HG02938 (cell line): Measurements from ENCODE around the gene POF1B.
A peak's percentile ranks its signal among the peaks of the same experiment; 100 is the strongest.
"Not testable (repeated sequence)": the region's sequence is repeated elsewhere in the genome, so short reads cannot be mapped to it uniquely, and the experiment has no call there.

Experiments
- ATAC-seq: cut with Tn5 transposase; IDR thresholded peaks from one replicate; pipeline ENCODE4 v1.9.1; 2021; ENCODE audit warnings: mild to moderate bottlenecking, moderate library complexity; ENCODE audit not compliant: unreplicated experiment

POF1B gene, protein sequence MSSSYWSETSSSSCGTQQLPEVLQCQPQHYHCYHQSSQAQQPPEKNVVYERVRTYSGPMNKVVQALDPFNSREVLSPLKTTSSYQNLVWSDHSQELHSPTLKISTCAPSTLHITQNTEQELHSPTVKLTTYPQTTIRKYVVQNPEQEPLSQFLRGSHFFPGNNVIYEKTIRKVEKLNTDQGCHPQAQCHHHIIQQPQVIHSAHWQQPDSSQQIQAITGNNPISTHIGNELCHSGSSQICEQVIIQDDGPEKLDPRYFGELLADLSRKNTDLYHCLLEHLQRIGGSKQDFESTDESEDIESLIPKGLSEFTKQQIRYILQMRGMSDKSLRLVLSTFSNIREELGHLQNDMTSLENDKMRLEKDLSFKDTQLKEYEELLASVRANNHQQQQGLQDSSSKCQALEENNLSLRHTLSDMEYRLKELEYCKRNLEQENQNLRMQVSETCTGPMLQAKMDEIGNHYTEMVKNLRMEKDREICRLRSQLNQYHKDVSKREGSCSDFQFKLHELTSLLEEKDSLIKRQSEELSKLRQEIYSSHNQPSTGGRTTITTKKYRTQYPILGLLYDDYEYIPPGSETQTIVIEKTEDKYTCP

DNA sequence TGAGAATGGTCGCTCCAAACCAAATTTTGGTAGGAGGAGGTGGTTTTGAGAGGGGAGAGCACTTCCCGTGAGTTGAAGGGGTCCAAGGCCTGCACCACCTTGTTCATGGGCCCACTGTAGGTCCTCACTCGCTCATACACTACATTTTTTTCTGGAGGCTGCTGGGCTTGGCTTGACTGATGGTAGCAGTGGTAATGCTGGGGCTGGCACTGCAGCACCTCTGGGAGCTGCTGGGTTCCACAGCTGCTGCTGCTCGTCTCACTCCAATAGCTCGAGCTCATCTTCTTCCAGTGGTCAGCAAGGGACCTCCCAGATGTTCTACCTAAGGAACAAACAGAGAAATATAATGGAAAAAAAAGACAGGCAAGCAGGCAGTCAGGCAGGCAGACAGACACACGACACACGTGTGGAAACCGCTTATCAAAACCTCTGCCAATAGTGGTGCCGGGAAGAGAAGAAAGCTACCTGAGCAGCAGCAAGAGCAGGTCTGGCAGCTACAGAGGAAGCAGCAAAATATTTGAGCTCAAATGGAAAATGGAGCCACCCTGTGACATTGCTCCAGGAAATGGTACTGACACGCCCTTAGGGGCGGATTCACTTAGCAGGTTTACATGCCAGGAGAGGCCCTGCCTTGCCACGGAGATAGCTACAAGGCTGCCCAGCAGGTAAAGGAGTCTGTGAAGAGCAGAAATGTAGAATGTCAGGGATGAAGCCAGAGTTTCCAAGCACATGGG, at the start of gene POF1B:
POF1B (minus strand) TSS at position 492 of the 734 bp plus-strand sequence; CDS start at position 281, 211 bp downstream.
- ATAC-seq = no peak

DNA sequence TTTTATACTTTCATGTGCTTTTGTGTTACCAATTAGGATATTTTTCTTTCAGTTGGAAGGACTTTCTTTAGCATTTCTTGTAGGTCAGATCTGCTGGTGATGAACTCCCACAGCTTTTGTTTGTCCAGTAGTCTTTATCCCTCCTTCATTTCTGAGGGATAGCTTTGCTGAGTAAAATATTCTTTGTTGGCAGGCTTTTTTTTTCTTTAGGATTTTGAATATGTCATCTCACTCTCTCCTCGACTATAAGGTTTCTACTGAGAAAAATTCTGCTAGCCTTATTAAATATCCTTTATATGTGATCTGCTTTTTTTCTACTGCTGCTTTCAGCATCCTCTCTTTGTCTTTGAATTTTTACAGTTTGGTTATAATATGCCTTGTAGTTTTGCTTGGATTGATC, 49.6 kb upstream of the POF1B start:
- ATAC-seq = no peak

DNA sequence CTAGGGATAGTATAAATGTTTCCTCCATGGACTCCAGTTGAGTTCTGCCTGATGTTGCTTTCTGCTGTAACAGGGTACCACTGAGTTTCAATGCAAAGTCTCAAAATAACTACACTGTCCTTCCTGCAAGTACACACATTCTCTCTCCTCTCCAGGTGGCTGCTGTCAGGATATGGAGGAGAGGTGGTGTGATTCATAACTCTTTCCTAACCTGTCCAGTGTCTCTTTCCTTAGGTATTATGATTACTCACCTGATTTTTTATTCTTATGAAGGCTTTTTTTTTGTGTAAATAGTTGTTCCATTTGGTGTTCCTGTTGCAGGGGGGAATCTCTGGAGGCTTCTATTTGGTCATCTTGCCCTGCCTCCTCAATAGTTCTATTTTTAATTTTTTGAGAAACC, 39.8 kb upstream of the POF1B start:
- ATAC-seq = no peak

DNA sequence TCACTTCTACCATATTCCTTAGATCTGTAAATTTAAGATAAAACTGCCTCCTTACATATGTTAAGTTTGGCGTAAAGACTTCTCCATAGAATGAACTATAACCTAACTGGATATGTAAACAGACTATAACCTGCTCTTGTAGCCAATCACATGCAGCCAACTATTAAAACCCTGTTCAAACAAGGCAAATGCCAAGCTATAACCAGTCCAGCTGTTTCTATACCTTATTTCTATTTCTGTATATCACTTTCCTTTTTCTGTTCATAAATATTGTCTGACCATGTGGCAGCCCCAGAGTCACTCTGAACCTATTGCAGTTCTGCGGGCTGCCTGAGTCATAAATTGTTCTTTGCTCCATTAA, 12.4 kb upstream of the POF1B start:
- ATAC-seq = no peak

DNA sequence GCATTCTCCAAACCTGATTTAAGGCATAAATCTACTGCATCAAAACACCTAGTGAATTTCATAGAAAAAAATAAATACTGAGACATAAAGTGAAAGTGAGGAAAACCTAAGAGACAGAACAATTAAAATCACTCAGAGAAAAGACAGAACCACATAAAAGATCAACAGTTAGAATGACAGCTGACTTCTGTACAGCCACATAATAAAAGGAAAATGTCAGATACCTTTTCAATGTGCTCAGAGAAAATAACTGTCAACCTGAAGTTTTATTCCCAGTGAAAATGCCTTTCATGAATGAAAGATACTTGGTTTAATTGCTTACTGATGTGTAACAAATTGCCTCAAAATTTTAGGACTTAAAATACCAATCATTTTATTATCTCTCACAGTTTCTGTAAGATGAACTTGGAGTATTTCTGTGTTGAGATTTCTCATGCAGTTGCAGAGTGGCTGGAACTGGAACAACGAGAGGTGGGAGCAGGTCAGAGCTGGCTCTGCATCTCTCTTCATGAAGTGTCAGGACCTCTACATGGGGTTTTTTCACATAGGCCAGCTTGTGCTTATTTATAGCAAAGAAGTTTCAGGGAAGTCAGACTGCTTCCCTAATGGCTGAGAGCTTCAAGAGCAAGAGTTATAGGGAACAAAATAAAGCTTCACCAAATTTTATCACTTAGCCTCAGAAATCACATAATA, 11.9 kb upstream of the POF1B start:
- no peak for ATAC-seq

DNA sequence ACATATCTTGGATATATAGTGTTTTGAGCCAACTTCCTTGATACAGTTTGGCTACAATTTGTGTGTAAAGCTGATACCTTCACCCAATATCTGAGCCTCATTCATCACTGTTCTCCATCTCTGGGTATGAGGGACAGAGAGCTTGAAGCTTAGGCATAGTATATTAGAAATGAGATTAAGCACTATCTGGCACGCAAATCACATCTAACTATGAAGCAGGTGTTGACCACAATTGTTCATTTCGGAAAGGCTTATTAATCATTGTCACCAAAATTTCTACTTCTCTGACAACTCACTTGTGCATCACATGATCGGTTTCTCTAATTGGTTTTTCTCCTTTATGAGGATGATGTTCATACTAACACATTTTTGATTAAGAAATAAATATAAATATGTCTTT, 2.1 kb upstream of the POF1B start:
- ATAC-seq = no peak

DNA sequence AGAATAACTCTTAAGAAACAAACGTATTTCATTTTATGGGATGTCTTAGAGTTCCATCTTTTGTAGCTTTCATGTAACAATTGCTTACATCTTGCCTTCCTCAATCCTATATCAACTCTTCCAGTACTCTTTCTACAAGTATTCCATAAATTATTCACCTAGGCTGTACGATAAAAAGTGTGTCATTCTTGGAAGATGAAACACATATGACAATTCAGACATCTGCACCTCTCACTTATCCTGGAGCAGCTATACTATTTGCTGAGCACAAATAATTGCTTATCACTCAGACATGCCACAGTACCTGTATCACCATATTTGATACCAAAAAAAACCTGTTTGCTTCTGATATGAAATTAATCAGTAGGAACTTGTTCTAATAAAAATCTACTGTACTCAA, 1.0 kb downstream of the POF1B start:
- ATAC-seq = no peak

DNA sequence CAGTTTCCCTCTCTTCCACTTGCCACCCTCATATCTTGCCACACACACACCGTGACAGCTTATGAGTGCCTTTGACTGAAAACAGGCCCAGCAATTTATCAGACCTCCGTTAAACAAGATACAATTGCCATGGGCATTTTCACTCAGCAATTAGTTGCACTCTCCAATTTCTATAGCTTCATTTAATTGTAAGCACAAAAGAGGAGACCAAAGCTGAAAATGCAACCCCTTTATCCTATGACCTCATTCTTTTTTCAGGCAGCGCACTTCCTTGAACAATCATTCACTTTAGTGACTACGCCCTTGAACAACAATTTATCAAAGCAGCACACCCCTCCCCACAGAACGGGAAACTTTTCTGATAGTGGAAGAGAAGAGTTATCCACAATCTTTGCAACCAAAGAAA, 4.1 kb downstream of the POF1B start:
- ATAC-seq = no peak

DNA sequence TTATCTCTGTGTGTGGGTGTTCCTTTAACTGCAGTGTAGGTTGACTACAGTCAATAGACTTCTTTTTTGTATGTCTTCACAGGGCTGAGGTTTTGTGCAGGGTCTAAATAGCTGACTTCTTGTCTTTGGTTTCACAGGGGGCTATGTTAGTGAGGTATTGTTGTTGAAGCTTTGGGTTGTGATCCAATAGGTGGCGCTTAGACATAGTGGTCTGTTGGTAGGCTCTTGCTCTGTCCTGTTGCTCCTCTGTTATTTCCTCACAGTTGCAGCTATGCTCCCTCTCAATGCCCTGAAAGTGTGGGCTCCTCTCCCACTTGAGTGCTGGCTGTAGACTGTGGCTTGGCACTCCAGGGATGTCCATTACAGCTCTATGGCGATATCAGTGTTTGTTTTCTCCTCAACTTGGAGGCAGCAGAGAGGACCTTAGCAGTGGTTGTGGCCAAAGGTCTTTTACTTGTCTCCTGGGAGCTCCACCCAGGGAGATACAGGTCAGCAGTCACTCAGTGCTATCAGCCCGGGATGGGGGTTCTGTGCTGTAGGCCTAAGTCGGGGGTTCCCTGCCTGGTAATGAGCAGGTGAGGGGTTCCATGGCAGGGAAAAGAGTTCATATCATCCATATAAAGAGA, 14.0 kb downstream of the POF1B start:
- no peak for ATAC-seq

DNA sequence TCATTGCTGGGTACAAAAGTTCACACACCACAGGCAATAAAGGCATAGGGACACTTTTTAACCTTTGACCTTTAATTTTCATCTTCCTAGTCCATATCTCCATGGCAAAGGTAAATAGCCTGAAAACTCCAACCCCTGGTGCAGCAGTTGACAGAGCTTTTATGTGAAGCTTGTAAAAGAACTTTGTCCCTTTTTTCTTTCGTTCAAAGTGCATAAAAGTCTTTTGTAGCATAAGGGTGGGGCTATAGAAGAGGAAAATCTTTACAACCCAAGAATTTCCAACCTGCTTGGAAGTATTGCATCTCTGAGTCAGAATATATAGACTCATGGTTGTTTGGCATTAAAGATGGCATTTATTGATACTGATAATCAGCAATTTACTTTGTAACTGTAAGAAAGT, 20.4 kb downstream of the POF1B start:
- no peak for ATAC-seq

DNA sequence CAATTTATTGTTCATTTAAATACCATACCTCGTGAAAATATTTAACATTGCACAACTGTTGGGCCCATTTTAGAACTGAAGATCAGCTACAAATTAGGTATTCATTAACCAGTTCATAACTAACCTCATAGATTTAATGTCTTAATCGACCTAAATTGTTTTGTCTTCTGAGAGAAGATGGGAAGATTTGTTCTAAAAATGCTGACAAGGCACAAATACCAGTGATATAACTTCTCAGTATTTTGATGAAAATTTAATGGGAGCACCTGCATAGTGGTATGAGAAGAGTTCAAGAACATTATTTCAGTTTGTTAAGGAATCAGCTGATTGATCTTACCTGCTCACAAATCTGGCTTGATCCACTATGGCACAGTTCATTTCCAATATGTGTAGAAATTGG, 33.9 kb downstream of the POF1B start:
- ATAC-seq = no peak

DNA sequence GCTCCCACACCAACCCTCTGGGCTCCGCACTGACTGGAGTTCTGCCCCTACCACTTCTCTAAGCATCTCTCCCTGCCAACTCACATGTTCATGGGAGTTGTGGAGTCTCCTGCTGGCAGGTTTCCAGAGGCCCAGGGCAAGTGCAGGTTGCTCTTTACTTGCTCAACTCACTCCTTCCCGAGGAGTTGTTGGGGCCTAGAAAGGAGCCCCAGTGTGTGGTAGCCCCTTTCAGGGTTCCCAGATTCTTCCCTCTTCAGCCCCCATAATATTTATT, 52.5 kb downstream of the POF1B start:
- ATAC-seq = no peak

DNA sequence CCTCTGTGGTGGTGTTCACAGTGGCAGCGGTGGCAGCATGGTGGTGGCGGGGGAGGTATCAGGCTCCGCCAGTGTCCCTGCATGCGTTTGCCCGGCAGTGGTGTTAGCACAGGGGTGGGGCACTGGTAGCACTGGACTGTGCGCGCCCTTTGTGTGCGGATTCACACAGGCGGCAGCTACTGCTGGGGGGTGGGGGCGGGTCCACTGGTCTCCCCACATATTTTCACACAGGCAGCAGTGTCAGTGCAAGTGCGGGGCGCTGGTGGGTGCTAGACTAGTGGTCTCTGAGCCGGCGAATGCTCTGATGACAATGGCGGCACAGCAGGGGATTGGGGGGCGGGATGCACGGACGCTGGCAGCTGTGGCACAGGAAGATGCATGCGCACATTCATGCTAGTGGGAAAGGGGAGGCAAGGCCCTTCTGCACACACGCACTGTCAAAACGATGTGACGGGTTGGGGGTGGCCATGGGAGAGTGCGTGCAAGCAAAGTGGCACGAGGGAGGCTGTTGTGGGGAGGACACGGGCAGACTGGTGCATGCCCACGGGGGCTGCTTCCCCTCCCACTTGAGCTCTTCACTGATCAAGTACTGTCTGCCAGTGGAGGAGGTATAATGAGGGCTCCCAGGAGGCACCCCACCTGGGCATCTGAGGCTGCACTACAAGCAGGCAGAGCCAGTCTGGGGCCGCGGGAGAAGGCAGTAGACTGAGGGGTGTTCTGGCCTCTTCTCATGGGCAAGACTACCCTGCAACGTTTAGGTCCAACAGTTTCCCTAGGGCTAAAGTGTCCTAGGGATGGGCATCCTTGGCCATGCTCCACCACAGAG, 53.0 kb downstream of the POF1B start:
- ATAC-seq = no peak

DNA sequence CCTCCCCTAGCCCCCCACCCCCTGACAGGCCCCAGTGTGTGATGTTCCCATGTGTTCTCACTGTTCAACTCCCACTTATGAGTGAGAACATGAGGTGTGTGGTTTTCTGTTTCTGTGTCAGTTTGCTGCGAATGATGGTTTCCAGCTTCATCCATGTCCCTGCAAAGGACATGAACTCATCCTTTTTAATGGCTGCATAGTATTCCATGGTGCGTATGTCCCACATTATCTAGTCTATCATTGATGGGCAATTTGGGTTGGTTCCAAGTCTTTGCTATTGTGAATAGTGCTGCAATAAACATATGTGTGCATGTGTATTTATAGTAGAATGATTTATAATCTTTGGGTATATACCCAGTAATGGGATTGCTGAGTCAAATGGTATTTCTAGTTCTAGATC, 68.1 kb downstream of the POF1B start:
- ATAC-seq = not testable (repeated sequence)

DNA sequence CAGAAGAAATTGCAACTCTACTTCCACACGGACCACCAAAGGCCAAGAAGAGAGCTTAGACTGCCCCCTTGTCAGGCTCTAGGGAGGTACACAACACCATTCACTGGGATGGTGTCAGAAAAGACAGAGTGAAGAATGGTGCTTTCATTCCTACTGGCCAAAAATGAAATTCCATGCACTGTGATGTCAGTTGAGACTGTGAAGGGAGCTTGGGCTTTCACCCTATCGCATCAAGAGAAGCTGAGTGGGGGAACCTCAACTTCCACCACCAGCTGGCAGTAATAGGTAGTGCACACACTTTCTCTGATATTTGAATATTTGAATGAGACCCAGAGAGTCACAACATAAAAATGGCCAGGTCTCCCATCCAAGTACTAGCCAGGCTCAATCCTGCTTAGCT, 69.7 kb downstream of the POF1B start:
- no peak for ATAC-seq

DNA sequence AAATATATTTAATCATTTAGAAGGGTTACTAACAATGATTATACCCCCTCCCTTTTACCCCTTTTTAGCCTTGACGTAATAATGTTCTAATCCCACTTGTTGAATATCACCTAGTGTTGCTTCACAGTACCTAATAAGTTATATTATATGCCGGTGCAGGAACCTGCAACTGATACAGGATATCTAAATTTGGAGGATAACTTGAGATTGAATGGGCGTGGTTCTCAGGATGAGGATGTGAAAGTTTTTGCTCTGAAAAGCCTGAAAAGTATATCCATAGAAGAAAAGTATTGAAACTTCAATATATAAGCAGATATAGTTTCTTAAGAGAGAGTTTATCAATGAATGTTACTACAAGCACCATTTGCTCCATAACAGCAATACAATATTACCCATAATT, 75.9 kb downstream of the POF1B start:
- peak; percentile 54 for ATAC-seq

DNA sequence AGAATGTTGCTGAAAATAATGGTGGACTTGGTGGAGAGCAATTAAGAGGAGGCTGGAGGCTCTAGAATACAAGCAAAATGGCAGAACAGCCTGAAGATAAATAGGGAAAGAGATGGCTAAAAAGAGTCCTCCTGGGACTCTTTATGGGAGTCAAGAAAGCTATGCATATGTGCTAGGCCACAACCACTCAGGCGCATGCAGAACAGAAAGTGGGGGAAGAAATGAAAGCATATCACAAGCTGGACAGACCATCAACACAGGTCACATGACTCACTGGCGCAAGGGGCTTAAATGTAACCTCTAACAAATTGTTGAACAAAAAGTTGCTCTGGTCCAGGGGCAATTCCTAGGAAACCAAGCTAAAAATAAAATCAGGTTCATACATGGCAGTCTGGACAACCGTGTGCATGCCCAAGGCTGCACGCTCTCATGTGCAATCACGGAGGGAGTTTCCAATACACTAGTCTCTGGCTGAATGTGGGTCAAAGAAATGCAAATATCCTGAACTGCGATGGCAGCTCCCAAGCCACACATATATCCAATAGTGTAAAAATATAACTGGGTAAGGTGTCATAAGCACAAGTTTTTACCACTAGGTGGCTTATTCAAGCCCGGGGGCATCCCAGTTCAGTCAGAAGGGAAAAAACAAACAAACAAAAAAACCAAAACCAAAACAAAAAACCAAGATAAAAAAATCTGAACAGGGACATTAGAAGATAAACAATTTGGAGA, 90.3 kb downstream of the POF1B start:
- no peak for ATAC-seq

DNA sequence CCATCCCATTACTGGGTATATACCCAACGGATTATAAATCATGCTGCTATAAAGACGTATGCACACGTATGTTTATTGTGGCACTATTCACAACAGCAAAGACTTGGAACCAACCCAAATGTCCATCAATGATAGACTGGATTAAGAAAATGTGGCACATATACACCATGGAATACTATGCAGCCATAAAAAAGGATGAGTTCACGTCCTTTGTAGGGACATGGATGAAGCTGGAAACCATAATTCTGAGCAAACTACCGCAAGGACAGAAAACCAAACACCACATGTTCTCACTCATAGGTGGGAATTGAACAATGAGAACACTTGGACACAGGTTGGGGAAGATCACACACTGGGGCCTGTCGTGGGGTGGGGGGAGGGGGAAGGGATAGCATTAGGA, 94.2 kb downstream of the POF1B start:
- not testable (repeated sequence) for ATAC-seq

DNA sequence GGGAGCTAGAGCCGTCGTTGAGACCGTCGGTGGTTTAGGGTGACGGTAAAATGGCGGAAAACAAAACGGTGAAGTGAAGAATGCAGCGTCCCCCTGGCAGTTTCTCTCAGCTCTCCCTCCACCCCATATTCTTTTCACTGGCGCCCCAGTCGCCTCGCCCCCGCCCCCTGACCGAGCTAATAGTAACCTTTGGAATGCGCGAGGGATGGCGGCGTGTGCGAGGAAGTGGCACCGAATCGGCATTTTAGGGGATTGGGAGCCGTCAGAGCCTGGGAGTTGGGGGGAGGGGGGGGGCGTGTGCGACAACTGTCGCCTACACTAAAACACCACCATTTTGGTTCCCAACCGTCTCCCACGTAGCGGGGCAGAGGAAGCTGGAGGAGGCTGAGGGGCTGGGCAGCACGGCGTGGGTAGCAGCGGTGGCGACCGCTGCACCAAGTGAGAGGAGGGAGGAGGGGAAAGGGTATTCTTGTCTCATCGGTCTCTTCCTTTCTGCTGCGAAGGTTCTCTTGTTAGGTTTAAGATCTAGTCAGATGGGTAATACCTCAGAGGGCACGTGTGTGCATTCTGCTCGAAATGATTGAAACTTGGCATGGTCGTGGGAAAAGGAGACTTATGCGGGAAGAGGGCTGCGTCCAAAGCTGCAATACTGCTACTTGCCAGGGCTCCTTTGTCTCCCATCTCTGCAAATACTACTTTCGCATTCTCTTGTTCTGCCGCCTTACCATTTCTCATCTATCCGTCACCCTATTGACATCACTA, 134.8 kb downstream of the POF1B start:
- ATAC-seq = peak; percentile 54
